ENCODE measurements around the gene MAP1S. TPM values are rescaled to one million over a fixed set of nuclear protein-coding genes. Genes with fewer than 3 reads are reported as not detected.

The MAP1S gene
- total RNA-seq, 1 donor, result 52.2 TPM

DNA sequence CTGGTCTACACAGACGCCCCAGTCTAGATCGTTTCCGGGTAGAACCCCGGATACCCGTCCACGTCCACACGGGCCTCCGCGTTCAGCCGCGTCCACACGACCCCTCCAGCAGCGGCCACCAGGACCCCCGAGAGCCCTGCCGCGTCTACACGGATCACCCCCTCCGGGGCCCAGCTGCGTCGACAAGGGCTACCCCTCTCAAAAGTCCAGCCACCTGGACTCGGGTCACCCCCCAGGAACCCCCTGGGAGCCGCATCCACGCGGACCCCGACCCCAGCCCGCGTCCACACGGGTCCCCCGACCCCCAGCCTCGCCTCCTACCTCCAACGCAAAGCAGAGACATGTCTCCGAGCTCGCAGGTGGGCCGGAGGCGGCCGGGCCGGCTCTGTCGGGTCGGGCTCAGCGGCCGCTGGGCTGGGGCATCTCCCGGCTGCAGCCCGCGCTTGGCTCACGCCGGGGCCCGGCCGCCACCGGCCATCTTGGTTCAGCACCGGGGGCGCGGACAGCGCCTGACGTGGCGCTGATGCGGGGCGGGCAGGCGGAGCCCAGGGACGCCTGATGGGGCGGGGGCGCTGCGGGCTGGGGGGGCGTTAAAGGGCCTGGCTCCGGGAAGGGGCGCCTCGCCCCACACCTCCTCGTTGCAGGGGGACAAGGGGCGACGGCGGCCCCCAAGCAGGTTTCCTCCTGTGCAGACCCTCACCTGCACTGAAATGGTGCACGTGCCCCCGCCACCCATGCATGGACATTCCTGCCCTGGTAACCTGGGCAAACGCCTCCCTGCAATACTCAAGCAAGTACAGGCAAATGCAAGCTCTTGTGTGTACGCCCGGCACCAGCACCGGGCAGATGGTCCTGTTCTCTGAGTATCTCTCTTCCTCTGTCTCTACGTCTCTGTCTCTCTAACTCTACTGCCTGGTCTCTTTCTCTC lies 31.2 kb upstream of the MAP1S start, which contains the start of gene UNC13A:
Gene UNC13A, minus strand, starts transcription at position 498 of the 928 bp plus-strand sequence. Its CDS starts 155 bp downstream, at position 343.
- peak; percentile 23 to 70 (median 56) for DNase-seq (ENCODE audit: low read depth in 2 of 3, low spot score in 2 of 3)

DNA sequence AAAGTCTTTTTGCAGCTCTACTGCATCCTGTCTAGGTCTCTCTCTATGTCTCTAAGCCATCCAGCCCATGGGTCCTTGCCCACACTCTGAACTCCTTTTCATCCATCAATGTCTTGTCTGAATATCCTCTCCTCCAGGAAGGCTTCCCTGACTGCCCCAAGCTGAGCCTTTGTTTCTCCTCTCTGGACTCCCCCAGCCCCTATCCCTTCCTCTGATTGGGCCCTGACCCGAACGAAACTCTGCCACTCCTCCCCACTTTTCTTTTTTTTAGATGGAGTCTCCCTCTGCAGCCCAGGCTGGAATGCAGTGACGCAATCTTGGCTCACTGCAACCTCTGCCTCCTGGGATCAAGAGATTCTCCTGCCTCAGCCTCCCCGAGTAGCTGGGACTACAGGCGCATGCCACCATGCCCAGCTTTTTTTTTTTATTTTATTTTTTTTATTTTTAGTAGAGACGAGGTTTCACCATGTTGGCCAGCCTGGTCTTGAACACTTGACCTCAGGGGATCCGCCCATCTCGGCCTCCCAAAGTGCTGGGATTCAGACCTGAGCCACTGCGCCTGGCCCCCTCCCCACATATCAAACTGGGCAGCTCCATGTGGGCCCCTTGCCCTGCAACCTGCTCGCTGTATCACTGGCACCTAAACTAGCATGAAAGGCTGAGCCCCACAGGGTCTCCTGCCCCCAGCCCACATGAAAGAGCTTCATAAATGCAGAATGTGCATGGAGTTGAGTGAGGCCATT lies 30.3 kb upstream of the MAP1S start:
- no peak for DNase-seq (ENCODE audit: low read depth in 2 of 3, low spot score in 2 of 3)

DNA sequence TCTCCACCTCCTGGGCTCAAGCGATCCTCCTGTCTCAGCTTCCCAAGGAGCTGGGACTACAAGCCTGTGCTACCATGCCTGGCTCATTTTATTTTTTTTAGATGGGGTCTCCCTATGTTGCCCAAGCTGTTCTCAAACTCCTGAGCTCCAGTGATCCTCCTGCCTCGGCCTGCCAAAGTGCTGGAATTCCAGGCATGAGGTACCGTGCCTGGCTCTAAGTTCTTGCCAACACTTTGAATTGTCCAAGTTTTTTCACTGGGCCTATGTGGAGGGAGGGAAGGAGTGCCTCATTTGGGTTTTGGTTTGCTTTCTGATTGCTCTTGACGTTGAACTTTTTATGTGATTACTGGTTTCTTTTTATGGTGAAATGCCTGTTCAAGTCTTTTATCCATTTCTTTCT lies 26.7 kb upstream of the MAP1S start:
- DNase-seq (ENCODE audit: low read depth in 2 of 3, low spot score in 2 of 3), result no peak

DNA sequence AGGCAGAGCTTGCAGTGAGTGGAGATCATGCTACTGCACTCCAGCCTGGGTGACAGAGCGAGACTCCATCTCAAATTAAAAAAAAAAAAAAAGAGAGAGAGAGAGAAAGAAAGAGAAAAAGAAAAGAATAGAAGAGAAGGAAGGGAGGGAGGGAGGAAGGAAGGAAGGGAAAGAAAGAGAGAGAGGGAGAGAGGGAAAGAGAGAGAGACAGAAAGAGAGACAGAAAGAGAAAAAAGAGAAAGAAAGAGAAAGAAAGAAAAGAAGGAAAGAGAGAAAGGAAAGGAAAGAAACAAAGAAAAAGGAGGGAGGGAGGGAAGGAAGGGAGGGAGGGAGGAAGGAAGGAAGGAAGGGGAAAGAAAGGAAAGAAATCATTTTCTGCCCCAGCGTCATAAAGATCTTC lies 24.1 kb upstream of the MAP1S start:
- DNase-seq (ENCODE audit: low read depth in 2 of 3, low spot score in 2 of 3), result no peak

DNA sequence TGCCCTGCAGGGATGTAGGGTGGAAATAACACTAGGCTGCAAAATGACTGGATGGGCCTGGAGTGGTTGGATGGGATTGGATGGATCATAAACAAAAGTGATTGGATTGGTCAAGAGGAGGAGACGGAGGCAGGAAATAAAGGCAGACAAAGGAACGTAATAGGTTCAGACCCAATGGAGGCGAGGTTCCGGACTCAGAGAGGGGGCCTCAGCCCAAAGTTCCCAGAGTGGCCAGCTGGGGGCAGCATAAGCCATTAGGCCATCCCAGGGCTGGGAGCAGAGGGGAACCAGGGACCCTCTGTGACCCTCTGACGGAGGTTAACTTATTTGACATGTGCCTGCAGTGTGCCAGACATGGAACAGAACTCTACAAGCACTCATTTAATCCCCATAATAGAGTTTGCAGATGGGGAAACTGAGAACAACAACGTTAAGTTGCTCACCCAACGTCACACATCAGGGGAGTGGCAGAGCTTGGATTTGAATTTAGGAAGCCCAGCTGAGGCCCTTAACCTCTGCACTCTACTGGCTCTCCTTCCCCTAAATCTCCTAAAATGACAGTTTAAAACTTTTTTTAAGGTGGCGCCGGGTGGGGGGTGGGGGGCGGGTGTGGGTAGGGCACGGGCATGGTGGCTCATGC lies 15.3 kb upstream of the MAP1S start:
- DNase-seq (ENCODE audit: low read depth in 2 of 3, low spot score in 2 of 3), result peak in 2 of 3 donors; percentile 69 to 80

DNA sequence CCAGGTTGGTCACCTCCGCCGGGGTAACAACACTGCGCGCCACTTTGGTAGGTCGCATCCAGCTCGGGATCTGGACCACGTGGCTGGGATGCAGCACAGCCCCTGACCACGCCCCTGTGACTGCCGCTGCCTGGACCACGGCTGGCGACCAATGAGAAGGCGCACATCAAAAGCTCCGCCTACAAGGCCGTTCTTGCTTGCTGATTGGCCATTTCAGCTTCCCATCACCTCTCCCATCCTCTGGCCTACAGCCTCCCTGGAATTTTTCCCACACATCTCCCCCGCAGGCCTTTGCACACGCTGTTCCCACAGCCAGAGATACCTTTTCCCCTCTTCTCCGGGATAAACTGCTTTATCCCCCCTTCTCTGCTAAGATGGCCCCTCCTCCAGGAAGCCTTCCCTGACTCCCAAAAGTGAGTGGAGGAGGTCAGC lies 12.5 kb upstream of the MAP1S start:
- DNase-seq (ENCODE audit: low read depth in 2 of 3, low spot score in 2 of 3), result no peak

DNA sequence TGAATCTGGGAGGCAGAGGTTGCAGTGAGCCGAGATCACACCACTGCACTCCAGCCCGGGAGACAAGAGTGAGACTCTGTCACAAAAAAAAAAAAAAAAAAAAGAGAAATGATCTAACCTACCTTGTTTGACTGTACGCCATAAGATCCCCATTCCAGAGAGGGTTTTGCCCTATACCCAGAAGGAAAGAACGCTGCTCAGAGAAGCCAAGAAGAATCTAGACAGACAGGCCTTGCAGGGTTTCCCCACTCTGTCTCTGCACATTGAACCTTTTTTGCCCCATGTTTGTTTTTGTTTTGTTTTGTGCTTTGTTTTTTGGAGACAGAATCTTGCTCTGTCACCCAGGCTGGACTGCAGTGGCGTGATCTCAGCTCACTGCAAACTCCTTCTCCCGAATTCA lies 7.4 kb upstream of the MAP1S start:
- no peak for DNase-seq (ENCODE audit: low read depth in 2 of 3, low spot score in 2 of 3)

DNA sequence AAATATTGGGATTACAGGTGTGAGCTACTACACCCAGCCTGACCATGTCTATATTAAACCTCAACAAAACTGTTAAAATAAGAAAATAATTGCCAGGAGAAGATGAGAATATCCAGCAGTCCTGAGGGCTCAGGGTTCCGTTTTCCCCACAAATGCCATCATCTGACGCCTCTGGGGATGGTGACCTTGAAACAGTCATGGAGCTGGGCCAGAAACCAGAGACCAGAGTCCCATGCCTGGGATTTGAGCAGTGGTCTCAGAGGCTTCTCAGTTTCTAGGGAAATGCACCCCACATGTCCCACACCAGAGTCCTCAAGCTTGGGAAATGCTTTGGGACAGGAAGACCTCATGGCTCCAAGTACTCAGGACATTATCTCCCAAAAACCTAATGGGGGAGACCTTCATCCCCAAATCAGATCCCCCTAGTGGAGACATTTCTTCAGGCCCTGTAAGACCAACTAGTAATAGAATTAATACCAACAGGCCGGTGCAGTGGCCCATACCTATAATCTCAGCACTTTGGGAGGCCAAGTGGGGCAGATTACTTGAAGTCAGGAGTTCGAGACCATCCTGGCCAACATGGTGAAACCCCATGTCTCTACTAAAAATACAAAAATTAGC lies 2.9 kb upstream of the MAP1S start:
- DNase-seq (ENCODE audit: low read depth in 2 of 3, low spot score in 2 of 3), result no peak

DNA sequence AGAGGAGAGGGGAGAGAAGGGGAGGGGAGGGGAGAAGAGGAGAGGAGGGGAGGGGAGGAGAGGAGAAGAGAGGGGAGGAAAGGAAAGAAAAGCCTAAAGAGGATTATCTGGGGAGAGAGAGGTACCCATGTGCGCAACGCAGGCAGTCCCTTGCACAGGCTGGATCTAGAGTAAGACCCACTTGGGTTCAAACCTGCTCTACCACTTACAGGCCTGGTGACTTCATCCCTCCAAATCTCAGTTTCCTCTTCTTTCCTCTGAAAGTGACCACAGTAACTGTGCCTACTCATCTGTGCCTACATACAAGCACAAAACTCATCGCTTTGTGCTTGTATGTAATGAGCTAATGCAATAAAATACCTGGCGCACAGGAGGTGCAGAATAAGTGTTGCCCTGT lies 732 bp upstream of the MAP1S start:
- DNase-seq (ENCODE audit: low read depth in 2 of 3, low spot score in 2 of 3), result no peak

DNA sequence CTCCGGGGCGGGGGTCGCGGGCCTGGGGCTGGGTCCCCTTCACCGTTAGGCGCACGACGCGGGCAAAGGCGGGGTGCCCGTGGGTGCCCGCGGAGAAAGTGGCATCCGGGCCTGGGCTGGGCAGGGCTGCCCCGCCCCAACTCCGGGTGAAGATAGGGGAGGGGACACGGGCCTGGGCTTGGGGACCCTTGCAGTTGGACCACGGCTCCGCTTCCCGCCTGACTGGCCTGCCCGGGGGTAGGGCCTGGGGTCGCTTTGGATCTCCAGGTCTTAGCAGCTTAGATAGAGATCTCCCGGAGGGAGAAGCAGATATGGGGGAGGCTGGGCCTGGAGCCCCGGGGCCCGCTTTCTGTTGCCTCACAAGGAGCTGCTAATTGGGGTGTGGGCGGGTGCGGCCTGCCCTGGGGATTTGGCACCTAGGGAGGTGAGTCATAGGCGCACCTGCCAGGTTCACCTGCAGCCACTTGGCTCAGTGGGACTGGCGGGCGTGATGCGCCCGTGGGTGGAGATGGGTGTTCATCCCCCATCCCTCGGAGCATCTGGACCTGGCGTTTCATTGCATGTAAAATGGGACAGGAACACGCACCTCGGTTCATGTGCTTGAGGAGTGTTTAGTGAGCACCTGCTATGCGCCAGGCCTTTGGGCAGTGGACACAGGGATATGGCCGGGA lies 585 bp downstream of the MAP1S start:
- DNase-seq (ENCODE audit: low read depth in 2 of 3, low spot score in 2 of 3), result no peak

DNA sequence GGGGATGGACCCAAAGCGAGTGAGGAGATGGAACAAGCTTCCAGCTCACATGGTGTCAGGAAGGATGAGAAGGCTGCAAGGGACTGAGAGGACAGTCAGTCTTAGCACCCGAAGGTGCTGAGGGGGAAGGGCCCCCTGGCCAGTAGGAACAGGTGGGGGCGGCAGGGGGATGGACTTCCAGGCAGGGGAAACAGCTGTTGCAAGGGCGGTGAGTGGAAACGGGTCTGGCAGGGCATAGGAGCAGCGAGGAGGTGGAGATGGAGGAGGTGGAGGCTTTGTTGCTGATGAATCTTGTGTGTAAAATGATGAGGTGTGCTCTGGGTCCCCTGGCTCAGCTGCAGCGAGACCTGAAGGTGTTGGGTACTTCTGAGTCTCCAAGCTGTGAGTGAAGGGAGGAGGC lies 1.2 kb downstream of the MAP1S start:
- DNase-seq (ENCODE audit: low read depth in 2 of 3, low spot score in 2 of 3), result no peak

DNA sequence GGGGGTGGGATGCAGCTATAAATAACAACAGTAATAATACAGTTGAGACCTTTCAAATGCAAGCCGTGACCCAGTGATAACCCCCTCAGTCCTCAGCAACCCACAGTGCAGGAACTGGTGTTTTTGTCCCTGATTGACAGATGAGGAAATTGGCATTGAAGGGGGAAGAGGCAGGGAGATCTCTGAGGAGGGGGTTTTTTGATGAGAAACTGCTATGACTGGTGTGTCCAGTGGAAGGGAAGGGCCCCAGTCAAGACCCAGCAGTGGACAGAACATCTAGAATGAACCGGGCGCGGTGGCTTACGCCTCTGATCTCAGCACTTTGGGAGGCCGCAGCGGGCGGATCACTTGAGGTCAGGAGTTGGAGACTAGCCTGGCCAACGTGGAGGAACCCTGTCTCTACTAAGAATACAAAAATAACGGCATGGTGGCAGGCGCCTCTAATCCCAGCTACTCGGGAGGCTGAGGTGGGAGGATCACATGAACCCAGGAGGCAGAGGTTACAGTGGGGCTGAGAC lies 1.9 kb downstream of the MAP1S start:
- DNase-seq (ENCODE audit: low read depth in 2 of 3, low spot score in 2 of 3), result no peak

DNA sequence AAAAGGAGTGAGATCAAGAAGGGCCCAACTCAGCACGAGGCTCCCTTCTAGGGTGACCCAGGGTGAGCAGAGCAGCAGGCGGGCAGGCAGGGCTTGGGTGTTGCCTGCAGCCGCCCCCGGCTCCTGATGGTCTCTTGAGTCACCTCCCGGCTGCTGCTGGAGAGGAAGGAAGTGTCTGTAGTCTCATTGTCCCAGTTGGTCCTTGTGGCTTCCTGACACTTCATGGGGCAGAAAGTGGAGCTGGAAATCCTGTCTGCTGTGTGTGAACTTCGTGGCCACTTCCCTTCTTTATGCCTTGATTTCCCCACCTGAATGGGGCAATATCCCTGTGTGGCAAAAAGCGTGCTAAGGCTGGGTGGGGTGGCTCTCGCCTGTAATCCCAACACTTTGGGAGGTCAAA lies 2.5 kb downstream of the MAP1S start:
- peak in 2 of 3 donors; percentile 27 to 43 for DNase-seq (ENCODE audit: low read depth in 2 of 3, low spot score in 2 of 3)

DNA sequence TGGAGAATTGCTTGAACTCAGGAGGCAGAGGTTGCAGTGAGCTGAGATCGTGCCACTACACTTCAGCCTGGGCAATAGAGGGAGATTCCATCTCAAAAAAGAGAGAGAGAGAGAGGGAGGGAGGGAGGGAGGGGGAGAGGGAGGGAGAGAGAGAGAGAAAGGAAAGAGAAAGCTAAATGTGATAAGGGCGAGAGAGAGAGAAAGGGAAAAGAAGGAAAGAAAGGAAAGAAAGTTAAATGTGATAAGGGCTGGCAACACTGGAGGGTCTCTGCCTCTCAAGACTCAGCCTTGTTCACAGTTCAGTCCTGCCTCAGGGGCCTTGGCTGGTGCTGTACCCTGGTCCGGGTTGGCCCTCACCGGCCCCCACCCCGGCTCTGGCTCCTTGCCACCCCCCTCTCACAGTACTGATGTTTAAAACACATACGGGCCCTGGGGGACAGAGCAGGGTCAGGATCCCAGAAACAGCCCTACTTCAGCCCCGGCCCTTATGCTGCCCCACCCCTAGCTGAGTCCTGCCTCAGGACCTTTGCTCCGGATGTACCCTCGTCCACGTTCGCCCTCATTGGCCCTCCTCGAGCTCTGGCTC lies 3.5 kb downstream of the MAP1S start:
- no peak for DNase-seq (ENCODE audit: low read depth in 2 of 3, low spot score in 2 of 3)

DNA sequence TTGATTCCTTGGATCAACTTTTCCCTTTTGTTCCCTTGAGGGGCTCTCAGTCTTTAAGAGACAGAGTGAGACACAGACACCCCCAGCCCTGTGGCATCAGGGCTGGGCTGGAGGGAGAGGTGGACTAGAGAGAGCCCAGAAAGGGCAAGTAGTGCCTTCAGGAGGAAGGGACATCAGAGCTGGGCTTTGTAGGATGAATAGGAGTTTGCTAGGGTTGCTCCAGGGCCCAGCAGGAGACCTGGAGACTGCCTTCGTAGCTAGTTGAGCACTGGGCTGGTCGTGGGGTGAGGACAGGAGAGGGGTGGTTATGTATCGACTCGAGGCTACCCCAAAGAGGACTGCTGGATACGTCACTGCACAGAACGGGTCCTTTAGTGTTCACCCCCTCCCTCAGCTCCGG lies 5.4 kb downstream of the MAP1S start:
- DNase-seq (ENCODE audit: low read depth in 2 of 3, low spot score in 2 of 3), result no peak

DNA sequence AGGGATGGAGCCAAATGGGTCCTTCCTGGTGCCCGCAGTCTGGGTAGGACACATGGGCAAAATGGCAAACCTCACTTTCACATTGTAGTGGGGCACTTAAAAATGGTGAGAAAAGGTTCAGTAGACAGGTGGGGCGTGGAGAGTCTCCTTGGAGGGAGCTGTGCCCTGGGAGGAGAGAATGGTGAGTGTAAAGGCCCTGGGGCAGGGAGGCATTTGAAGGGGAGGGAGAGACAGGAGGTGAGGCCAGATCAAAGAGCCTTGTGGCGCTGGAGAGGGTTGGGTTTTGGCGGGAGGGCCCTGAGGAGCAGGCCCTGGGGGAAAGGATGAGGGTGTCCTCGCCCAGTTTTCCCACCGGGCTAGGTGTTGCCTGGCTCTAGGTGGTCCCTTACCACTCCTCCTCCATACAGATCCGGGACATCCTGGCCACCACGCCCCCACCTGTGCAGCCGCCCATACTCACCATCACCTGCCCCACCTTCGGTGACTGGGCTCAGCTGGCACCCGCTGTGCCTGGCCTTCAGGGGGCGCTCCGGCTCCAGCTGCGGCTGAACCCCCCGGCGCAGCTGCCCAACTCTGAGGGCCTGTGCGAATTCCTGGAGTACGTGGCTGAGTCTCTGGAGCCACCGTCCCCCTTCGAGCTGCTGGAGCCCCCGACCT lies 6.3 kb downstream of the MAP1S start:
- no peak for DNase-seq (ENCODE audit: low read depth in 2 of 3, low spot score in 2 of 3)

DNA sequence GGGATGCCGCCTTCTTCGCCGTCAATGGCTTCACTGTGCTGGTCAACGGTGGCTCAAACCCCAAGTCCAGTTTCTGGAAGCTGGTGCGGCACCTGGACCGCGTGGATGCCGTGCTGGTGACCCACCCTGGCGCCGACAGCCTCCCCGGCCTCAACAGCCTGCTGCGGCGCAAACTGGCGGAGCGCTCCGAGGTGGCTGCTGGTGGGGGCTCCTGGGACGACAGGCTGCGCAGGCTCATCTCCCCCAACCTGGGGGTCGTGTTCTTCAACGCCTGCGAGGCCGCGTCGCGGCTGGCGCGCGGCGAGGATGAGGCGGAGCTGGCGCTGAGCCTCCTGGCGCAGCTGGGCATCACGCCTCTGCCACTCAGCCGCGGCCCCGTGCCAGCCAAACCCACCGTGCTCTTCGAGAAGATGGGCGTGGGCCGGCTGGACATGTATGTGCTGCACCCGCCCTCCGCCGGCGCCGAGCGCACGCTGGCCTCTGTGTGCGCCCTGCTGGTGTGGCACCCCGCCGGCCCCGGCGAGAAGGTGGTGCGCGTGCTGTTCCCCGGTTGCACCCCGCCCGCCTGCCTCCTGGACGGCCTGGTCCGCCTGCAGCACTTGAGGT lies 7.0 kb downstream of the MAP1S start:
- DNase-seq (ENCODE audit: low read depth in 2 of 3, low spot score in 2 of 3), result no peak

DNA sequence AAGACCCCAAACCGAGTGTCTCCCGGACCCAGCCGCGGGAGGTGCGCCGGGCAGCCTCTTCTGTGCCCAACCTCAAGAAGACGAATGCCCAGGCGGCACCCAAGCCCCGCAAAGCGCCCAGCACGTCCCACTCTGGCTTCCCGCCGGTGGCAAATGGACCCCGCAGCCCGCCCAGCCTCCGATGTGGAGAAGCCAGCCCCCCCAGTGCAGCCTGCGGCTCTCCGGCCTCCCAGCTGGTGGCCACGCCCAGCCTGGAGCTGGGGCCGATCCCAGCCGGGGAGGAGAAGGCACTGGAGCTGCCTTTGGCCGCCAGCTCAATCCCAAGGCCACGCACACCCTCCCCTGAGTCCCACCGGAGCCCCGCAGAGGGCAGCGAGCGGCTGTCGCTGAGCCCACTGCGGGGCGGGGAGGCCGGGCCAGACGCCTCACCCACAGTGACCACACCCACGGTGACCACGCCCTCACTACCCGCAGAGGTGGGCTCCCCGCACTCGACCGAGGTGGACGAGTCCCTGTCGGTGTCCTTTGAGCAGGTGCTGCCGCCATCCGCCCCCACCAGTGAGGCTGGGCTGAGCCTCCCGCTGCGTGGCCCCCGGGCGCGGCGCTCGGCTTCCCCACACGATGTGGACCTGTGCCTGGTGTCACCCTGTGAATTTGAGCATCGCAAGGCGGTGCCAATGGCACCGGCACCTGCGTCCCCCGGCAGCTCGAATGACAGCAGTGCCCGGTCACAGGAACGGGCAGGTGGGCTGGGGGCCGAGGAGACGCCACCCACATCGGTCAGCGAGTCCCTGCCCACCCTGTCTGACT lies 7.9 kb downstream of the MAP1S start:
- no peak for DNase-seq (ENCODE audit: low read depth in 2 of 3, low spot score in 2 of 3)

Measured in hematopoietic multipotent progenitor cell (in vitro differentiated cells).